IPS-NIHi11 (cell line): ENCODE measurements around the gene TRAF3.

Experiments
- DNase-seq: peaks from one replicate; pipeline ENCODE4 v3.0.0; 2012; ENCODE audit warnings: mixed read lengths, low spot score

Gene TRAF3

GRCh38 chr14:102939329-102939728 lies 162.1 kb downstream of the TRAF3 start:
- no peak for DNase-seq

- no peak for DNase-seq
Measured at GRCh38 chr14:102939820-102940561, 162.7 kb downstream of the TRAF3 start.

- no peak for DNase-seq
Measured at GRCh38 chr14:102940729-102941362, 163.6 kb downstream of the TRAF3 start.

- DNase-seq = no peak
Measured at GRCh38 chr14:102941419-102942011, 164.3 kb downstream of the TRAF3 start.

- no peak for DNase-seq
Measured at GRCh38 chr14:102942069-102942468, 164.8 kb downstream of the TRAF3 start.

- DNase-seq = no peak
Measured at GRCh38 chr14:102943454-102943853, 166.2 kb downstream of the TRAF3 start.

- DNase-seq = no peak
Measured at GRCh38 chr14:102943979-102944378, 166.7 kb downstream of the TRAF3 start.

GRCh38 chr14:102944448-102945330 lies 167.4 kb downstream of the TRAF3 start:
- DNase-seq = no peak

- DNase-seq = no peak
Measured at GRCh38 chr14:102945346-102946130, 168.3 kb downstream of the TRAF3 start.

- no peak for DNase-seq
Measured at GRCh38 chr14:102947321-102948103, 170.3 kb downstream of the TRAF3 start.

GRCh38 chr14:102948698-102949061 lies 171.4 kb downstream of the TRAF3 start:
- no peak for DNase-seq

- DNase-seq = no peak
Measured at GRCh38 chr14:102949062-102949800, 172.0 kb downstream of the TRAF3 start.

- DNase-seq = no peak
Measured at GRCh38 chr14:102949801-102950451, 172.7 kb downstream of the TRAF3 start.

- DNase-seq = no peak
Measured at GRCh38 chr14:102951034-102951433, 173.8 kb downstream of the TRAF3 start.

- DNase-seq = no peak
Measured at GRCh38 chr14:102951799-102952198, 174.6 kb downstream of the TRAF3 start.

- DNase-seq = no peak
Measured at GRCh38 chr14:102952276-102952675, 175.0 kb downstream of the TRAF3 start.

GRCh38 chr14:102953100-102953499 lies 175.9 kb downstream of the TRAF3 start:
- DNase-seq = no peak

- no peak for DNase-seq
Measured at GRCh38 chr14:102954081-102954789, 177.0 kb downstream of the TRAF3 start.
